Mucosa of stomach (tissue), 1 donor: Measurements from ENCODE around the gene YJEFN3.

Source experiments
- H3K27me3 ChIP-seq: one replicate; pipeline ENCODE4 v1.7.0; 2013; ENCODE audit warnings: mild to moderate bottlenecking, low read length; ENCODE audit not compliant: control insufficient read depth, insufficient read depth
- H3K36me3 ChIP-seq: one replicate; pipeline ENCODE4 v1.7.0; 2013; ENCODE audit warnings: low read length; ENCODE audit not compliant: control insufficient read depth, insufficient read depth
- H3K4me1 ChIP-seq: one replicate; pipeline ENCODE4 v1.7.0; 2013; ENCODE audit warnings: mild to moderate bottlenecking, low read length; ENCODE audit not compliant: control insufficient read depth, insufficient read depth
- H3K4me3 ChIP-seq: one replicate; pipeline ENCODE4 v1.7.0; 2013; ENCODE audit warnings: low read length
- H3K9ac ChIP-seq: one replicate; pipeline ENCODE4 v1.7.0; 2013; ENCODE audit warnings: mild to moderate bottlenecking, low read length, moderate library complexity
- H3K9me3 ChIP-seq: one replicate; pipeline ENCODE4 v1.7.0; 2013; ENCODE audit warnings: mild to moderate bottlenecking, low read length, moderate library complexity; ENCODE audit not compliant: control insufficient read depth
- donor health status: Pancreatic carcinoma.

Gene YJEFN3

GRCh38 chr19:19580418-19580817 lies 51.7 kb downstream of the YJEFN3 start:
- no peaks in the 10 kb centered on the region for H3K36me3 ChIP-seq
- H3K9me3 ChIP-seq = no peaks in the 10 kb centered on the region
- no peak overlapping the region for H3K4me3 ChIP-seq
- peak overlapping the region; percentile 8 for H3K9ac ChIP-seq
- H3K27me3 ChIP-seq = no peaks in the 10 kb centered on the region
- peaks cover 33% of the 10 kb centered on the region for H3K4me1 ChIP-seq

GRCh38 chr19:19581391-19581790 lies 52.7 kb downstream of the YJEFN3 start:
- Histone ChIP-seq H3K4me3 (no peak overlapping the region), H3K9me3 (no peaks in the 10 kb centered on the region), H3K36me3 (no peaks in the 10 kb centered on the region), H3K4me1 (peaks cover 30% of the 10 kb centered on the region), H3K9ac (no peak overlapping the region), H3K27me3 (no peaks in the 10 kb centered on the region)

GRCh38 chr19:19582471-19582870 lies 53.8 kb downstream of the YJEFN3 start:
- no peak overlapping the region for H3K9ac ChIP-seq
- H3K9me3 ChIP-seq = no peaks in the 10 kb centered on the region
- no peak overlapping the region for H3K4me3 ChIP-seq
- H3K36me3 ChIP-seq = no peaks in the 10 kb centered on the region
- H3K4me1 ChIP-seq = peaks cover 30% of the 10 kb centered on the region
- no peaks in the 10 kb centered on the region for H3K27me3 ChIP-seq

GRCh38 chr19:19584356-19584755 lies 55.6 kb downstream of the YJEFN3 start:
- no peaks in the 10 kb centered on the region for H3K27me3 ChIP-seq
- peaks cover 30% of the 10 kb centered on the region for H3K4me1 ChIP-seq
- no peaks in the 10 kb centered on the region for H3K36me3 ChIP-seq
- no peak overlapping the region for H3K9ac ChIP-seq
- H3K4me3 ChIP-seq = no peak overlapping the region
- H3K9me3 ChIP-seq = no peaks in the 10 kb centered on the region
